Heart left ventricle (tissue), 13 donors: ENCODE measurements around the gene ARAP1.

Experiments
- CTCF ChIP-seq, 12 donors: fragments of 200-600 bp; sonication (generic) in 4 of 12; IDR thresholded peaks; one replicate each; pipeline versions ENCODE4 v1.5.0 to v1.8.0; 2018 to 2022; ENCODE audit warnings: antibody characterized with exemption in 12 of 12, mild to moderate bottlenecking in 5 of 12
- POLR2A ChIP-seq, 2 donors: fragments of 450-650 bp; IDR thresholded peaks; one replicate each; pipeline ENCODE4 v1.6.1; 2017; ENCODE audit warnings: antibody characterized with exemption in 2 of 2, mild to moderate bottlenecking in 2 of 2, moderate library complexity in 2 of 2
- donor health status: ischemic (EF 13 %, LVEDD 7.1; RV severe dilation, severe dysfunction).
- donor health status: DM: no; HTN: yes; CAD: no.
- donor health status: DM: no; HTN: no; CAD: no.
- donor health status: ischemic (EF 25% LVEDD 6.9; RV normal size, moderate dysfunction).
- donor health status: ischemic (EF 25% LVEDD 5.7; RV mildly dilated, moderate dysfunction).
- donor health status: ischemic (EF 35%, LVEDD 5.7; RV mildly dilated, moderate dysfunction).
- donor health status: nonischemic (EF 11% LVEDD 7.7; RV severe dilation, severe dysfunction).
- donor health status: DM: yes; HTN: yes; CAD: no.
- donor health status: PGD.
- donor health status: ischemic (EF 29% LVEDD 5.4; RV normal size, mild dysfunction).
- donor health status: nonischemic (EF 23%, LVEDD 6.1; RV moderate dilation, normal function).

GRCh38 chr11:72669527-72669926 is 82.7 kb downstream of the ARAP1 start:
- no peak for TF ChIP-seq CTCF (IDR thresholded peaks at IDR 0.05)
- no peak for TF ChIP-seq POLR2A (IDR thresholded peaks at IDR 0.05)
